Measurements from ENCODE around the gene PLEKHH1.

DNA sequence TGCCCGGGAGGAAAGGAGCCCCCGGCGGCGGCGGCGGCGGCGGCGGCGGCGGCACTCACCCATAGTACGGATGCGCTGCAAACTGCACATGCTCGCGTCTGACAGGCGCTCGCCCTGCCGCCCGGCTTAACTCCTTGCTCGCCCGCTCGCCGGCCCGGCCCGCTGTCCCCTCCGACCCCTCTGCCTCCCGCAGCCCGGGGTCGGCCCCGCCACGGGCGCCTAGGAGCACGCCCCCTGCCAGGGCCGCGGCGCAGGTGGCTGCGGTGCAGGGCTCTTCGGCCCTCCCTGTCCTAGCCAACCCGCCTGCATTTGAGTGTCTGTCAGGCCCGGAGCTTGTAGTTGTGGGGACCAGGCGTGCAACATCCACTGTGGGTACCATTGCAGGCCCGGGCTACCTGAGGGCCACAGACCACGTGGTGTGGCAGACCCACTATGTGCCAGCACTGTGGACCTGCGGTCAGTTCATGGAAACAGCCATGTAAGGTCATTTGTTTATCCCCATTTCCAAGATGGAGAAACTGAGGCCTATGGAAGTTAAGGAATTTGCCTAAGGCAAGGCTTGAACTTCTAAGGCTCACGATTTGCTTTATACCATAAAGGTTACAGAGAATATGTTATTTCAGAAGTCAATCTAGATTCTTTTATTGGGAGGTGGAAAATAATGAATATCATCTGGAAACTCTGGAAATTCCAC, 17.6 kb upstream of the PLEKHH1 start:
- TF ChIP-seq EZH2 (IDR thresholded peaks at IDR 0.05; ENCODE audit: borderline replicate concordance, insufficient read depth, low read length, poor library complexity, severe bottlenecking), result no peak
- TF ChIP-seq, protein P1, sequence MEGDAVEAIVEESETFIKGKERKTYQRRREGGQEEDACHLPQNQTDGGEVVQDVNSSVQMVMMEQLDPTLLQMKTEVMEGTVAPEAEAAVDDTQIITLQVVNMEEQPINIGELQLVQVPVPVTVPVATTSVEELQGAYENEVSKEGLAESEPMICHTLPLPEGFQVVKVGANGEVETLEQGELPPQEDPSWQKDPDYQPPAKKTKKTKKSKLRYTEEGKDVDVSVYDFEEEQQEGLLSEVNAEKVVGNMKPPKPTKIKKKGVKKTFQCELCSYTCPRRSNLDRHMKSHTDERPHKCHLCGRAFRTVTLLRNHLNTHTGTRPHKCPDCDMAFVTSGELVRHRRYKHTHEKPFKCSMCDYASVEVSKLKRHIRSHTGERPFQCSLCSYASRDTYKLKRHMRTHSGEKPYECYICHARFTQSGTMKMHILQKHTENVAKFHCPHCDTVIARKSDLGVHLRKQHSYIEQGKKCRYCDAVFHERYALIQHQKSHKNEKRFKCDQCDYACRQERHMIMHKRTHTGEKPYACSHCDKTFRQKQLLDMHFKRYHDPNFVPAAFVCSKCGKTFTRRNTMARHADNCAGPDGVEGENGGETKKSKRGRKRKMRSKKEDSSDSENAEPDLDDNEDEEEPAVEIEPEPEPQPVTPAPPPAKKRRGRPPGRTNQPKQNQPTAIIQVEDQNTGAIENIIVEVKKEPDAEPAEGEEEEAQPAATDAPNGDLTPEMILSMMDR (IDR thresholded peaks at IDR 0.05; ENCODE audit: poor library complexity, severe bottlenecking), result peak; percentile 8

Data from neural cell (in vitro differentiated cells).